HG03135 (cell line): ENCODE data around the gene DCLK2.

Experiments
- ATAC-seq: cut with Tn5 transposase; IDR thresholded peaks from one replicate; pipeline ENCODE4 v1.9.1; 2021; ENCODE audit warnings: mild to moderate bottlenecking, moderate library complexity; ENCODE audit not compliant: unreplicated experiment

Gene DCLK2

GRCh38 chr4:150115851-150116250 is 37.6 kb downstream of the DCLK2 start:
- no peak for ATAC-seq

GRCh38 chr4:150116506-150116905 is 38.3 kb downstream of the DCLK2 start:
- no peak for ATAC-seq

DNA sequence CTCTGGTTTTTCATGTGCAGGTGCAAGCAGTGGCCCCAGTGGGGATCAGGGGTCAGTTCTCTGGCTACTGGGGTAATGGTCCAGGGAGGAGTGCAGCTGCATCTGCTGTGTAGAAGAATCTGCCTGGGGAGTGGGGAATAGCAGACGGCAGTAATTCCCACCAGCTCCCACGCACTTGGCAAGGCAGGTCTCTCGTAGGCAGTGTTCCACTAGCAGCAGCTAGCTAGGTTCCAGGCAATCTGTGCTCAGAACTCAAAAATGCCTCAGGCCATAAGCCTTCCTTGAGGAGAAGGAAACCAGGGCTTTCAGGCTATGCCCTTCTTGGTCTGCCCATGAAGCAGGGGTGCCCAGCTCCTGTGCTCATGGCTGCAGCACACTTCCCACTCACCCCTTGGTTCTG is 38.8 kb downstream of the DCLK2 start:
- no peak for ATAC-seq

GRCh38 chr4:150117629-150118028 is 39.4 kb downstream of the DCLK2 start:
- ATAC-seq, result no peak

DNA sequence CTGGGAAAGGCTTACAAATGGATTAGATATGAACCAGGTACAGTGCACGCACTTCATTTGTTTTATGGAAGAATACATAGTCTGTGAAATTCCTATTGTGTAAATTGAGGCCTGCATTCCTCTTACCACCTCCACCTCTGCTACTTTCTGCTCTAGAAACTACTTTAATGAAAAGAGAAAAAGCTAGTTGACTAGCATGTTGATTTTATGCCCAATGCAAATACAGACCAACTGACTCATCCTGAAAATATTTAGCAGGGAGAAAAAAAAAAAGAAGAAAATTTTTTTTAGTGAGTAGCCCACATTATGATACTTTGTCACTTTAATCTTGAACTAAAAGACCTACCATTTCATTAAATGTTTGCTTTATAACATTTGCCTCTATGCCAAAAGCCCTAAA is 41.2 kb downstream of the DCLK2 start:
- no peak for ATAC-seq

GRCh38 chr4:150123087-150123486 is 44.8 kb downstream of the DCLK2 start:
- ATAC-seq, result no peak

DNA sequence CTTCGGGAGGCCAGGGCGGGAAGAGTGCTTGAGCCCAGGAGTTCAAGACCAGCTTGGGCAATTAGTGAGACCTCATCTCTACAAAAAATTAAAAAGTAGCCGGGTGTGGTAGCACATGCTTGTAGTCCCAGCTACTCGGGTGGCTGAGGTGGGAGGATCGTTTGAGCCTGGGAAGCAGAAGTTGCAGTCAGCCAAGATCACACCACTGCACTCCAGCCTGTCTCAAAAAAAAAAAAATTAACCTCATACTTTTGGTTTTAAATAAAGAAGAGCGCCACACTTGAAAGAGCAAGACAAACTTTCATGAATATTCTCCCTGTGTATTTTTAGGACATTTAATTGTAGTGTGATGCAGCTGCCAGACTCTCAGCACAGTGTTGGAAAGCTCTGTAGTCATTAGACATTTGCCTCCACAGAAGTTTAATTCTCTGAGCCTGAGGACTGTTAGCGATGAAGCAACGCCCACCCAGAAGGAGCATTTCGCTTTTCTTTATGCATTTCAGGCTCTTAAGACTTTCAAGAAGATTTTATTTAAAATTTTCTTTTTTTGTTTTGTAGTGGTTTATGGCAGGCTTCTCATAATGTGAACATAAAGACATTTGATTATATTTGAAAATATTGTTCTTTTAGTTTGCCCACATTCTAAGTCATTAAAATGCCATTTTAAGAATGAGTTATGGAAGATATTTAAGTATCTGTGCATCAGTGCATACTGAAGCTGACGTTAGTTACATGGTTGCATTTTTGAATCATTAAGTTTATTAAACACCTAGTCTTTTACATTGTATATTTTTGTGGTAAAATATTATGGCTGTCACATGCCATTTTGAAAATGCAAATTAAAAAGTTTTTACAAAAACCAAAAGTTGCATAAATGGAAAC is 45.8 kb downstream of the DCLK2 start:
- no peak for ATAC-seq

DNA sequence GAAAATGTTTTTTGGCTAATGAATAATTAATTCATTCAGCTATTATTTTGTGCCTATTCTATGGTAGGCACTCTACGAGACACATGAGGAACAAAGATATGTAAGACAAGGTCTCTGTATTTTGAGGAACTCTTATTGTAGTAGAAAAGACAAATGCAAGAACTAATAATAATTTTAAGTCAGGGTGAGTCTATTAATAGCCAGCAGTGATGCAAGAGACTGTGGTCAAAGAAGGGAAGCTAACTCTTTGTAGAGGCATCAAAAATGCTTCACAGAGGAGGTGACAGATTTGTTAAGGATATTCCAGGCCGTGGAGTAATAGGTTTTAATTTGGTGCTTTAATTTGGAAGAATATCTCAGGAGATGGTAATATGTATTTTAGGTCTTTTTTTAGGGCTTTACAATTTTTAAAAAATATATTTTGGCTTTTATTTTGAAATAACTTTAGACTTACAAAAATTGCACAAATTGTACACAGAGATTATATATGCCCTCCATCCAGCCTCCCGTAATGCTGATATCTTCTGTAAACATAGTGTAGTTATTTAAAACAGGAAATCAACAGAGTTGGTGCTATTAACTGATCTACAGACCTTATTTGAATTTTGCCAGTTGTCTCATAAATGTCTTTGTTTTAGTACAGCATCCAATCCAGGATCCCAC is 48.1 kb downstream of the DCLK2 start:
- no peak for ATAC-seq

DNA sequence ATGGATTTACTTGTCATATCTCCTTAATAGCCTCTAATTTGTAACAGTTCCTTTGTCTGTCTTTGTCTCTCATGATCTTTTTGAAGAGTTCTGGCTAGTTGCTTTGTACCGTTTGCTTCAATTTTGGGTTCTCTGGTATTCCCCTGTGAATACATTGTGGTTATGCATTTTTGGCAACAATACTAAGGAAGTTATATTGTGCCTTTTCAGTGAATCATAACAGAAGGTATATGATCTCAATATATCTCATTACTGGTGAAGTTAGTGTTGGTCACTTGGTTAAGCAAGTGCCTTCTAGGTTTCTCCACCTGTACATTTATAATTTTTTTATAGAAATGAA is 48.6 kb downstream of the DCLK2 start:
- ATAC-seq, result no peak

GRCh38 chr4:150127757-150128156 is 49.5 kb downstream of the DCLK2 start:
- ATAC-seq, result no peak

DNA sequence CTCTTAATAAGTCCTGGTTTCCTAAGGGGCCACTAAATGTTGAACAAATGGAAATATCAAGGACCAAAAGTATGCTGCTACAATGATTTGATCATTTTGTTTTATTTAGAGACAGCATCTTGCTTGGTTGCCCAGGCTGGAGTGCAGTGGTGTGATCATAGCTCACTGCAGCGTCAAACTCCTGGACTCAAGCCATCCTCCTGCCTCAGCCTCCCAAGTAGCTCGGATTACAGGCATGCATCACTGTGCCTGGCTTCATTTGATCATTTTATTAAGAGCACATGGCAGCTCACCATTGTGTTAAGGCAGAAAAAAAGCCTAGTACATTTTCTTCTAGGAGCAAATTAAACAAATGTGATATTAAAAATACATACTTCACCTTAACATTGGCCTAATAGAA is 52.7 kb downstream of the DCLK2 start:
- ATAC-seq, result no peak

DNA sequence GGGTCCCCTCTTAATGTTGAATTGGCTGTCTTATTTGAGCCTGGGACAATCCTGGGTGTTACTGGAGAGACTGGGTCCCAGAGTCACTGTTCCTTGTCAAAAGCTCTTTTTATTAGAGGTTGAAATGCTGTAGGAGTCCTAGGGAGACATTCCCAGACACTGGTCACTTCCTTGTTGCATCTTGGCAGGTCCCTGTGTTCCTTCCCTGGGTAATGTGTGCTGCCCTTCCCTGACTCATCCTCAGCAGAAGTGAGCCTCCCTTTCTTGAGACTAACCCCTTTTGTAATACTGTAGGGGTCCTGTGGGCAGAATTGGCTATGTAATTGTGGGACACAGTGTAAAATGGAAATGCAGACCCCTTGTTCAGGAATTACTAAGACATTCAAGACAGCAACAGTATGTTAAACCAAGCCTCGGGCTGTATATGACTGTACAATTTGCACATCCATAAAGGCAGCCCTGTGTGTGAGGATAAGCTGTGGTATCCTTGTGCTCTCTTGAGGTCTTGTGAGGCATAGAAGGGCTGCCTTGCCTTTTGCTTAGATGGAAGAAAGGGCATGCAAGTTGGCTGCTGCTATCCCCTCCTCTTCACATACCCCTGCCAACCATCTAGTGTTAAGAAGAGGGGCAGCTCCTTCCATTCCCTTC is 53.5 kb downstream of the DCLK2 start:
- ATAC-seq, result no peak

DNA sequence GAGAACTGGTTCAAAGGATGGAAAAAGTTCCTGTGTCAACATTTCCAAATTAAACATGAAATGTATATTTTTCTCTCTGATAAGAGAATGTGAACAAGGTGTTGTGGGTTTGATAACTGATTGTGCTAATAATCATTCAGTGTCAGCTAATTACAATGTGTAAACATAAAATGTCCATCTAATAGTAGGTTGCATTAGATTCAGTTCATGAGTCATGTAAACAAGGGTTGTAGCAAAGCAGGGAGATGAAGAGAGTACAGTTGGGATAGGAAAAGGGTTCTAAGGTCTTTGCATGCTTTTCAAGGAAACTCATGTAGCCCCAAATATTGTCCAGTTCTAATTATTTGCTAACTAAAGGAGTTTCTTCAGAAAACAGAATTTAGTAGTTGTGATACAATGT is 55.4 kb downstream of the DCLK2 start:
- ATAC-seq, result no peak

- ATAC-seq, result no peak
Measured at GRCh38 chr4:150135134-150135772, 57.0 kb downstream of the DCLK2 start.

GRCh38 chr4:150136036-150136435 is 57.8 kb downstream of the DCLK2 start:
- ATAC-seq, result no peak

DNA sequence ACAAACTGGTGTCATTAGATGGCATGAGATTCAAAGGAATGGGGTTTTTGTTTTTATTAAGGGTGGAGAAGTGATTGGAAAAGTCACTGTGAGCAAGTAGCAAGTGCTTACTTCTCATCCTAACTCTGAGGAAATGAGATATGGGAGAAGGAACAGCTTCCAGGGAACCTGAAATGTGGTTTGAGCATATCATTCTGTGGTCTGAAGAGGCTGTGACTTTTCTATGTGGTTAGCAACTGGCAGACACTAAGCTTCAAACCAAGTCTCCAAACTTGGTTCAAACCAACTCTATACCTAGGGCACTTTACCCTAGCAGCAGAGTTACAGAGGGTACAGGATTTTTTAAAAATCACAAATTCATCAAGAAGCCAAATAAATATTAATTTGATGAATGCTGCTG is 58.2 kb downstream of the DCLK2 start:
- ATAC-seq, result no peak

GRCh38 chr4:150139297-150139865 is 61.1 kb downstream of the DCLK2 start:
- ATAC-seq, result no peak

GRCh38 chr4:150140774-150141400 is 62.6 kb downstream of the DCLK2 start:
- ATAC-seq, result no peak

GRCh38 chr4:150141756-150142155 is 63.5 kb downstream of the DCLK2 start:
- ATAC-seq, result no peak

DNA sequence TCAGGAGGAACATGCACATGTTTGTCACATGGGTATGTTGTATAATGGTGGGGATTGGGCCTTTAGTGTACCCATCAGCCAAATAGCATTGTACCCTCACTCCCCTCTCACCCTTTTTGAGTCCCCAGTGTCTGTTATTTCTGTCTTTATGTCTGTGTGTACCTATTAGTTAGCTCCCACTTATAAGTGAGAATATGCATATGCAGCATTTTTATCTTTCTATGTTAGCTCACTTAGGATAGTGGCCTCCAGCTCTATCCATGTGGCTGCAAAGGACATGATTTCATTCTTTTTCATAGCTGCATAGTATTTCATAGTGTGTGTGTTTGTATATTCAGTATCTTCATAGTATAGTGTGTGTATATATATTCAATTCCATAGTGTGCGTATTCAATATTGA is 64.6 kb downstream of the DCLK2 start:
- ATAC-seq, result no peak
